Type B pancreatic cell (in vitro differentiated cells): Measurements from ENCODE around the gene TTLL12. TPM values are rescaled to one million over a fixed set of nuclear protein-coding genes. Genes with fewer than 3 reads are reported as not detected.

Experiments used
- DNase-seq: peaks from one replicate; pipeline ENCODE4 v3.0.0; 2021; ENCODE audit warnings: mixed read lengths; ENCODE audit not compliant: unreplicated experiment; ENCODE audit errors: extremely low spot score
- H3K27ac Mint-ChIP-seq: 2 replicates; pipeline ENCODE4 v1.8.0; 2021; ENCODE audit warnings: mild to moderate bottlenecking, mixed read lengths
- H3K27me3 Mint-ChIP-seq: 2 replicates; pipeline ENCODE4 v1.8.0; 2021; ENCODE audit warnings: mixed read lengths
- H3K36me3 Mint-ChIP-seq: 2 replicates; pipeline ENCODE4 v1.8.0; 2021; ENCODE audit warnings: mixed read lengths
- H3K4me1 Mint-ChIP-seq: one replicate; pipeline ENCODE4 v1.8.0; 2021; ENCODE audit warnings: mixed read lengths; ENCODE audit not compliant: unreplicated experiment
- H3K4me3 Mint-ChIP-seq: 2 replicates; pipeline ENCODE4 v1.8.0; 2021; ENCODE audit warnings: mild to moderate bottlenecking, mixed read lengths
- H3K9me3 Mint-ChIP-seq: 2 replicates; pipeline ENCODE4 v1.8.0; 2021; ENCODE audit warnings: mixed read lengths
- total RNA-seq: library from RNA; stranded (reverse); gene quantifications from 2 replicates; pipeline ENCODE4 v1.2.1, GENCODE V29; 2021; ENCODE audit warnings: low replicate concordance
- TF ChIP-seq, protein P1 (sequence below): fragments of 200-600 bp; sonication (generic); conservative IDR thresholded peaks from 2 replicates; pipeline ENCODE4 v1.5.0; 2021; ENCODE audit warnings: antibody characterized with exemption, mild to moderate bottlenecking

TTLL12 gene
- total RNA-seq, 1 donor from 2014 or later = 57.3 TPM

DNA sequence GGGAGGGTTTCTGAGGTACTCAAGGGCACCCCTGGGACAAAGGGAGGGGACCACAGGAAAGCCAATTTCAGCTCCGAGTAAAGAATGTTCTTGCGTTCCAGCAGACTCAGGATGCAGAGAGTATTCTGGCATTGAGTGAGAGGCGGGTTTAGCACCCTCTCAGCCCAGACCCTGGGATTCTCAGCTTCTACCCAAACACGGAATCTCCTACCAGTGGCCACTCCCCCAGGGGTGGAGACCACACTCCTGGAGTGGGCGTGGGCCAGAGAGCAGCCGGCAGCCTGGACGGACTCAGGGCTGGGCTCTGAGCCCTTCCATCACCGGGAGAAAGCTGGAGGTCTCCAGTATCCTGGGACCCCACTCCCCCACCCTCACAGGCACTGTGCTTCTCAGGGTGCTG is 26.1 kb upstream of the TTLL12 start:
- Mint-ChIP-seq H3K9me3 (no peaks in the 10 kb centered on the region), H3K4me3 (no peak overlapping the region), H3K4me1 (peaks cover 8% of the 10 kb centered on the region), H3K27ac (no peak overlapping the region), H3K36me3 (peaks cover 3% of the 10 kb centered on the region), H3K27me3 (no peaks in the 10 kb centered on the region)
- DNase-seq = no peak
- TF ChIP-seq, protein P1, sequence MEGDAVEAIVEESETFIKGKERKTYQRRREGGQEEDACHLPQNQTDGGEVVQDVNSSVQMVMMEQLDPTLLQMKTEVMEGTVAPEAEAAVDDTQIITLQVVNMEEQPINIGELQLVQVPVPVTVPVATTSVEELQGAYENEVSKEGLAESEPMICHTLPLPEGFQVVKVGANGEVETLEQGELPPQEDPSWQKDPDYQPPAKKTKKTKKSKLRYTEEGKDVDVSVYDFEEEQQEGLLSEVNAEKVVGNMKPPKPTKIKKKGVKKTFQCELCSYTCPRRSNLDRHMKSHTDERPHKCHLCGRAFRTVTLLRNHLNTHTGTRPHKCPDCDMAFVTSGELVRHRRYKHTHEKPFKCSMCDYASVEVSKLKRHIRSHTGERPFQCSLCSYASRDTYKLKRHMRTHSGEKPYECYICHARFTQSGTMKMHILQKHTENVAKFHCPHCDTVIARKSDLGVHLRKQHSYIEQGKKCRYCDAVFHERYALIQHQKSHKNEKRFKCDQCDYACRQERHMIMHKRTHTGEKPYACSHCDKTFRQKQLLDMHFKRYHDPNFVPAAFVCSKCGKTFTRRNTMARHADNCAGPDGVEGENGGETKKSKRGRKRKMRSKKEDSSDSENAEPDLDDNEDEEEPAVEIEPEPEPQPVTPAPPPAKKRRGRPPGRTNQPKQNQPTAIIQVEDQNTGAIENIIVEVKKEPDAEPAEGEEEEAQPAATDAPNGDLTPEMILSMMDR = no peak

DNA sequence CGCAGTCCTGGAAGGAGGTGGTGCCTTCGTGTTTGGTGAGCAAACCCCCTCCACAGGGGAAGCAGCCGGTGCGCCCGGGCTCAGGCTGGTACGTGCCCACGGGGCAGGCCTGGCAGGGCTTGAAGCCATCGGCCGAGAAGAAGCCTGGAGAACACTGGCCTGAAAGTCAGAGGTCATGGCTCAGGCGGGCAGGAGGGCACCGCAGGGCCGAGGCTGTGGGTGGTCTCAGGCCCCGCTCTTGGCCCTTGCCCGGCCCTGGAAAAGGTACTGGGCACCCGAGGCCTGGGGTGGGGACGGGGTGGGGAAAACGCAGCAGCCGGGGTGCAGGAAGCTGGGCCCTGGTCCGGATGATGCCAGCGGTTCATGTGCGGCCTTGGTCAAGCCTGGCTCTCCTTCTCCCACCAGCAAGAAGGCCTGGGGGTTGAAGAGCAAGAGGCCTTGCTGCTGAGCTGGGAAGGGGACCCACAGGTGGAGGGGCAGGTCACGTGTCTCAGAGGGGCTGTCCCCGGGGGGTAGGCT is 25.6 kb upstream of the TTLL12 start:
- TF ChIP-seq, protein P1 = no peak
- no peak overlapping the region for H3K27ac Mint-ChIP-seq
- DNase-seq = no peak
- H3K9me3 Mint-ChIP-seq = no peaks in the 10 kb centered on the region
- H3K4me1 Mint-ChIP-seq = peaks cover 8% of the 10 kb centered on the region
- peaks cover 3% of the 10 kb centered on the region for H3K36me3 Mint-ChIP-seq
- H3K27me3 Mint-ChIP-seq = no peaks in the 10 kb centered on the region
- H3K4me3 Mint-ChIP-seq = no peak overlapping the region

DNA sequence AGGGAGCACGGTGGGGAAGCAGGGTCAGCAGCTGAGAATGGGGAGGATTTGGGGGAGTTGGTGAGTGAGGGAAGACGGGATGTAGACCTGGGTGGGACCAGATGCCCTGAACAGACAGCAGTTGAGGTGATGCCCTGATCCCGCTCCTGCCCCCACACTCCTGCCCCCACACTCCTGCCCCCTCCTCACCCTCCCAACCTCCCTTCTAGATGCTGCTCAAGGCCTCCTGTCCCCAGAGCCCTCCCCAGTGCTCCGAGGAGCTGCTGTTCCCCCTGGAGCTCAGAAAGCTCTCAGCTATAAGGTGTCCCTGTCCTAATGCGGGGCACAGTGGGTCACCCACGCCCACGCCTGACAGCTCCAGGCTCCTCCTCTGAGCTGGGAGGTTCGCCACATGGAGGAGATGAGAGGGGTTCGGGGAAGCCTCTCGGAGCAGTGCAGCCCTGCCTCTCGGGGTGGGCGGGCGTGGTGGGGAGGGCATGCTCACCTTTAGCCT is 25.1 kb upstream of the TTLL12 start:
- Mint-ChIP-seq H3K9me3 (no peaks in the 10 kb centered on the region), H3K36me3 (no peaks in the 10 kb centered on the region), H3K27ac (no peak overlapping the region), H3K27me3 (no peaks in the 10 kb centered on the region), H3K4me1 (peaks cover 8% of the 10 kb centered on the region), H3K4me3 (no peak overlapping the region)
- TF ChIP-seq, protein P1 = no peak
- DNase-seq = no peak

DNA sequence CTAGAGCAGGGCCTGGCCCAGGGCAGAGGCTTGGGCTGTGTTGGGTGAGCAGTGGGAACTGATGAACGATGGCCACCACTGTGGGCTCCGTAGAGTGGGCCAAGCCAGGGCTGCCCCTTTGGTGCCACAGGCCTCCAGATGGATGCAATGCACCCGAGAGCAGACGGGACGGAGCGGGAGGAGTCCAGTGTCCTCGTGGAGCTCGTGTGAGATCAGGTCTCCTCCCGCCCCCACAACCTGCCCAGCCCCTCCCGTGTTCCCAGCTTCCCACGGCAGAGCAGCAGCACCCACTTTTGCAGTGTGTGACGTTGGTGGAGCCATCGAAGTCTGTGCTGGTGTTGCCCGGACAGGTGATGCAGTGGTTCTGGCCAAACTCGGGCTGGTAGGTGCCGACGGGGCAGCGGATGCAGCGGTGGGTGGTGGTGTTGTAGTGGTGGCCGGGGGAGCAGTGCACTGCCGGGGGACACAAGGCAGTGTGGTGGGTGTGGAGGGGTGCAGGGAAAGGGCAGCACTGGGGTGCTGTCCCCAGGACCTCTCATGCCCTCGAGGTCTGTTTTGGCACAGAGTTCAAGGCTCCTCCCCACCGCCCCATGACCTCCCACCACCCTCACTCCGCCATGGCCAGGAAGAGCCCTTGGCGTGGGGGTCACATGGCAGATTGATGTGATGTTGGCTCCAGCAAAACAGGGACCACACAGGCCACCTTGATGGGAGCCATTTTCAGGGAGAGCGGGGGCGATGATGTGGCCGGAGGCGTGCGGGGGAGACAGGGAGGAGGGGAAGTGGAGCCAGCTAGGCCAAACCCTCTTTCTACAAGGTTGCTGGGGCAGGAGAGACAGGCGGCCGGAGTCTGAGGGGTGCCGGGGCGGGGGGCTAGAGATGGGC is 23.9 kb upstream of the TTLL12 start:
- H3K9me3 Mint-ChIP-seq = no peaks in the 10 kb centered on the region
- TF ChIP-seq, protein P1 = no peak
- H3K4me3 Mint-ChIP-seq = no peak overlapping the region
- no peaks in the 10 kb centered on the region for H3K36me3 Mint-ChIP-seq
- no peak for DNase-seq
- no peak overlapping the region for H3K27ac Mint-ChIP-seq
- peaks cover 8% of the 10 kb centered on the region for H3K4me1 Mint-ChIP-seq
- no peaks in the 10 kb centered on the region for H3K27me3 Mint-ChIP-seq

DNA sequence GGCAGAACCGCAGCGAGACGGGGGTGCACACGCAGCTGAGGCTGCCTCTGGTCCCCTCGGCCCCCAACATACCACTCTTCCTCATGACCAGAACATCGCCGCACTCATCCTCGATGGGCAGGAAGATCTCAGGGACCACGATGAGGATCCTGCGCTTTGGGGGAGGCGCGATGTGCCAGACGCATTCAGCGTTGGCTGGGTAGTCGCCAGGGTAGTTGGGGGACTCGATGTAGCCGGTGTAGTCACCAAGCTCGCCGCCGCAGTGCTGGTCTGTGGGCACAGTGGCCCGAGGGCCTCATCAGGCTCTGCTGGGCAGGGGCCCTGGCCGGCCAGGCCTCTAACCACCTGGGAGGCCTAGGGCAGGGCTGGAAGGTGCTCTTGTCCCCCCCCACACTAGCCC is 23.0 kb upstream of the TTLL12 start:
- H3K27ac Mint-ChIP-seq = no peak overlapping the region
- H3K4me3 Mint-ChIP-seq = no peak overlapping the region
- H3K4me1 Mint-ChIP-seq = peaks cover 8% of the 10 kb centered on the region
- no peaks in the 10 kb centered on the region for H3K27me3 Mint-ChIP-seq
- TF ChIP-seq, protein P1 = no peak
- no peak for DNase-seq
- no peaks in the 10 kb centered on the region for H3K36me3 Mint-ChIP-seq
- H3K9me3 Mint-ChIP-seq = no peaks in the 10 kb centered on the region
